Hypothalamus (tissue), 51 donors: ENCODE results near the gene KLF6.

ENCODE experiments used
- DNase-seq, 51 donors: peaks; one replicate each; lab custom pipeline; 2025; lab: John Stamatoyannopoulos, UW

KLF6 gene

GRCh38 chr10:3759397-3759796, 25.6 kb downstream of the KLF6 start:
- DNase-seq: no peak

GRCh38 chr10:3758491-3758970, 26.5 kb downstream of the KLF6 start:
- no peak for DNase-seq

DNA sequence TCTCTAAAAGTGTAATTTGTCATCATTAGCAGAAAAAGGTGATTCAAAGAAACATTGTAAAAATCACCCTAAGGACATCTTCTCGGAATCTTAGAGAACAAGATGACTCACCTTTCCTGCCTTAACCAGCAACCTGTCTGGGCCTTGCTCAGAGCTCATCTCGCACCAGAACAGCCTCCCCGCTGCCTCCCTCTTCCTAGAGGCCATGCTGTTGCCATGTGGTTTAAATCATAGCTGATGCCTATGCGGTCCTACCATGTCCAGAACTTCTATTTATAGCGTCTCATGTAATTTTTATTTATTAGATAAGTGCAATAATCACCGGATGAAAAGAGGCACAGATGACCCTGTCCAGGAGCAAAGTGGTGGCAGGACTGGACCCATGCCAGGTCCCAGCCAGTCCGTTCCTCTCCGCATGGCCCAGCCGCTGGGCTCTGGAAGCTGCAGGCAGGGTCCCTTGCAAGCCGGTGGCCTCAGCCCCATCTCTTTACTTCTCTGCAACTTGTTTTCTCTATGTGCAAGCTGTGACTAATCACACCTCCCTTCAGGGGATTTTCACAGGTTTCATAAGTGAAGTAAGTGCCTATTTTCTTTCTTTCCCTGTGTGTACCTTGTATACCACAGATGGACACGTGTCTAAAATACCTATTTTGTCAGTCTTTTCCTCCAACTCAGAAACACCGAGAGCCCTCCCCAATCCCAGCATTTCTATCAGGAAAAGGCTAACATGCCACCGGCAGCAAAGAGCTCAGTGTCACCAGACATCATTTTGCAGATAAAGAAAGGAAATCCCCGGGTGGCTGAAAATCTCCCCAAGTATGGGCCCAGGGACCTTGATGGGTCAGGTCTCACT, 27.1 kb downstream of the KLF6 start:
- DNase-seq: no peak

- DNase-seq: no peak
Observed at GRCh38 chr10:3757250-3757637, 27.8 kb downstream of the KLF6 start.

GRCh38 chr10:3756360-3756740, 28.7 kb downstream of the KLF6 start:
- DNase-seq: no peak

DNA sequence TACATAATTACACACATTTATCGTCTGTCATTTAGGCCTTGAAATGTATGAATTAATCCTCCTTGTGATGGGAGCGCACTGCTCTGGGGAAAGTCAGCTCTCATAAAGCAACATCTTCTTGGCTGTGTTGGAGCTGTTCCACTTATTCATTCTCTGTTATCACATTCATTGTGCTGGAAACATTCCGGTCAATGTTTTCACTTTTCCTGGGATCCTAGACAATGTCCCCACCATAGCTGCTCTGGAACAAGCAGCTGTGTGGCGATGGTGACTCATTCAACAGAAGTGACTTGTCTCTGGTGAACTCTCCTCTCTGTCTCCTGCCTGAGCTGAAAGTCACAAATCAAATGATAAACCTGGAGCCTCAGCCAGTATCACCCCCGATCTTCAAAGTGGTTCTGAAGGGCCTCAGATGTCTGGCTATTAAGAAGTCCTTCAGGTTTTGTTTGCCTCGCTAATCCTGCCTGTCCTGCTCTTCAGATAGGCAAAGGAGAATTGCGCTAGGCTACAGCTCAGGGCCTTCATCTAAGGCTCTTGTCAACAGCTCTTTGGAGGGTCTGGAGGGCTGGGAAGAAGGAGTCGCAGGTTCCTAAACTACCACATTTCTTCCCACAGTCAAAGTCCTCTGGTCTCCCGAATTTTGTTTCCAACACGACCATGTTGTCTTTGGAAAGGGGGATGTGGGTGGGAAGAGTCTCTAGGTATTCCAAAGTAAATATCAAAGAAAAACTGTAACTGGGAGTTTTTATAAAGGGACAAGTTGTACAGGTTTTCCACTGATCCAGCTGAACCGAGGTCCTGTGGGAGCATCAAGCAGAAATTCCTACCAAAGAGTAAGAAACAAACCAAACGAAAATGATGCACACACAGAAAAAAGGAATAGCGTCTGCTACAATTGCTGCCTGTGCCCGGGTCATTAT, 29.3 kb downstream of the KLF6 start:
- peak in 5 of 51 donors; percentile 14 to 51 (median 36) for DNase-seq

DNA sequence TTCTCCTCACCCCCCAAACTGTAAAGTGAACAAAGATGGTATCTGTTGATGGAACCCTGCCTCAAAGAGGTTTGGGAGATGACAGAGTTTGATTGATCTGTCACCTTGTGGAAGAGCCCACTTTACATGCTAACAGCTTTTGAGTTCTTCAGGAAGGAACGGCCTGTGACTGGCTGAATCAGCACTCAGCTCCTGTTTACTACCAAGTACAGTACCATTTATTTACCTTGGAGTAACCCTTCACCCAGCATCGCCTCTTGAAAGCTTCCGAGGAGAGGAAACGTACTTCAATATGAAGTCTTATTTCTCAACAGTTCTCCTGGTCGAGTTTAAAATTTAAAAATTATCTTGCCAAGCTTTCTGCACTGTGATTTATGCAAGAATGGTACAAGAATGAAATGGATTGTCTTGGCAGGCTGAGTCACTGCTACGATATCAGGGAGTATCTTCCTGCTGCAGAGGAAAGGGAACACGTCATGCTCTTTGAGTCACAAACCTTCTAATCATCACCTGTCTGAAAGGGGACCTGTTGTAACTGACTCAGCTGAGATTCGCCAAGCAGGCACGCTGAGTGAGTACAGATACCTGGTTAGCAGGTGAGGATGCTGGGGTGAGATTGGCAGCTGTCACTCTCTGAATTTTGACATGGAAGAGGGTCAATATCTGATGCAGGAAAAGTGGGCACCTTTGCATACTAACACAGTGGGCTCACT, 30.1 kb downstream of the KLF6 start:
- DNase-seq: peak in 2 of 51 donors; percentile 21 to 36

DNA sequence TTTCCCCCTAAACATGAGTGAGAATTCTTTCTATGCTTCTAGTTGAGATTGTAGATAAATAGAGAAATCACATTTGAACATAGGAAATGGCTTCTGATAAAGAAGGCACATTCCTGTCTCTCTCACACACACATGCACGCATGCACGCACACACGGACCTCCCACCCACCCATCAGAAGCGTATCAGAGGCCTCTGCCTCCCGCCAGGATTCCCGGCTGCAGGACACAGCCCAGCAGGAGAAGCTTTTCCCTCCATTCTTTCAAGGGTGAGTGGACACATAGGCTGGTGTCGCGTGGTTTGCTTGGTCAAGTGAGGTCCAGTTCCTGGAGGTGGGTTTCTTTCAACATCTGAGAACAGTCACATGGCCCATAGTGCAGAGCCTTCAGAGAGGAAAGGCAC, 34.2 kb downstream of the KLF6 start:
- DNase-seq: no peak

DNA sequence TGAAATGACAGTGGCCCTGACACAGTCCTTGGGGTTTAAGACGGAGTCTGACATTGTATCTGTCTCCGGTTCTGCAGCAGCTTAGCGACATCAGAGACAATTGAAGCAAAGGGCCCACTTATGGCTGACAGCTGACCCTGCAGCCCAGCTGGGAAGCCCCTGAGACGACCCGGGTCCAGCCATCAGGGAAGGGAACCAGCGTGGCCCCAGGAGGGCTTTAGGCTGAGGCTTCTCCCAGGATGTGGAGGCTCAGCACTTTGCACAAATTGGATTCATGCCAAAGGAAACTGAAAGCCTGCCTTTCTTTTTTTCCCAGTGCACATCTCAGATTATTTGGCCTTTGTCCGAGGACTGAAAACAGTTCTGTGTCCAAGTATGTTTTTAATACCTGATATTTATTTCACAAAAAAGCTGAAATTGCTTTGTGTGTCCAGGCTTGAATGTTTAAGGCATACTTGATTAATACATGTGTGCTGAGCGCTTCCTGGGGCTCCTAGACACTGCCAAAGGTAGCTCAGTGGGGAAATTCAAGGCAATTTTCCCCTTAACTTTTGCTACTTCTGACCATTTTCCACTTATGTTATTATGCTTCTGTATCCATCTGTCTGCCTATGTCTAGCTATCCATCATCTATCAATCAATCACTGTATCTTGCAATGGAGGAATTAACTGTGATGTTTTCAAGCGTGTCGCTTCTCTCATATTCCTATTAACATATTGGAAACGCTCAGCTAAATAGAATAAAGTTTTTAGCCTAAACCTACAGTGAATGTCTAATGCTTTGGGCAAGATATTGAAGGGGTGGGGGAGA, 34.8 kb downstream of the KLF6 start:
- peak in 4 of 51 donors; percentile 12 to 44 (median 18) for DNase-seq

GRCh38 chr10:3749600-3749999, 35.4 kb downstream of the KLF6 start:
- peak in 4 of 51 donors; percentile 6 to 44 (median 32) for DNase-seq

DNA sequence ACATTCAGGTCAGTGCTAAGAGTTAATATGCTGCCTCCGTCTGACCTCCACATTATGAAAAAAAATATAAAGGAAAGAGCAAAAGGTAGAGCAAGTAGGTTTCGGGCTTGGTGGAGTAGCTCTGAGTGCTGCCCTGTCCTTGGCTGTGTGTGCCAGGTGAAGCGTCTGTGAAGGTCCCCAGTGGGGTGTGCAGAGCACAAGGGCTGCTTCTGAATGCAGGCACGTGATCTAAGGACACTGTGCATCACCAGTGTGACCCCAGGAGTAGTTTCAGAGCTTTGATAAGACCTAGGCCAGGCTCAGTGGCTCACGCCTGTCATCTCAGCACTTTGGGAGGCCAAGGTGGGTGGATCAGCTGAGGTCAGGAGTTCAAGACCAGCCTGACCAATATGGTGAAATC, 36.0 kb downstream of the KLF6 start:
- no peak for DNase-seq

DNA sequence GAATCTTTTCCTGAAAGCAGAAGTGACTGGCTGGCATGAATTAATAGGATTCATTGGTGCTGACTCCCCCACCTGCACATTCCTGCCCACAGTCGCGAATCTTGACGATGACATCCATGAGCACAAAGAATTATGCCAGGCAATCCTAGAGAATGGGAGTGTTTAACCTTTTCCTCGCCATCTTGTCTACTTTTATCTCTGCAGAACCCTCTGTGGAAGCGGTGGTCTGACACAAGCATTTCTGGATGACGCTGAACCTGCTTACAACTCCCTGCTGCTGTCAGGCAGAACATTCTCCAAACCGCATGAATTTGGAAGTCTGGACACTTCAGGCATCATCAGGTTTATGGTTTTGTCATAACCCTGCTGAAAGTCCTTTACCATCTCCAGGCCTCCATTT, 36.5 kb downstream of the KLF6 start:
- no peak for DNase-seq

GRCh38 chr10:3747984-3748383, 37.0 kb downstream of the KLF6 start:
- no peak for DNase-seq

DNA sequence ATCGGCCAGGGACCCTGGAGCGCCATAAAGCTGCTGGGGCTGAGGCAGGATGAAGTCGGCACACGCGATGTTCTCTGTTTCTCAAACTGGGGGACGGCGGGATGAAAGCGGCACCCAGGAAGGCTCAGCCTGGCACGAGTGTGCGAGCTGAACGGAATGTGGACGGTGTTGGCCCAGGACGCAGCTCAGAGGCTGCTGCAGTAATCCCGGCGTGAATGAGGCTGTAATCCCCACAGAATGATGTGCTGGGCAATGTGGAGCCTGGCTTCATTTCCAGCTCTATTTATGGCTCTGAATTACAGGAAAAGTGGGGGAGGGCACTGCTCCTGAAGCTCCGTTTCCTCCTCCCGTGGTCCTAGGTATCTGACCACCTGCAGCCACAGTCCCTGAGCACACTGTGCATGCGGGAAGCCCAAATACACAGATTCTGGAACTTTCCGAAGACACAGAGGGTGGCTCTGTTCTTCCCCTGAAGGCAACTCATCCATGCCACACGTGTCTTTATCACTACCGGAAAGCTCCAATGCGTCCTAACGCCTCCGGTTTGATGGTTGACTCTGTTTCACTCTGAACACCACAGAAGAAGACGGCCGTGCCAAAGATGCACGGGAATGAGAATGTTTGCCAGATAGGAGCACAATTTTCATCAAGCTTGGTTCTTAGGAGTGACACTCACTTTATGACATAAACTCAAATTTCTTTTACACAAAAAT, 37.6 kb downstream of the KLF6 start:
- DNase-seq: no peak

- DNase-seq: no peak
Observed at GRCh38 chr10:3746634-3747033, 38.4 kb downstream of the KLF6 start.

DNA sequence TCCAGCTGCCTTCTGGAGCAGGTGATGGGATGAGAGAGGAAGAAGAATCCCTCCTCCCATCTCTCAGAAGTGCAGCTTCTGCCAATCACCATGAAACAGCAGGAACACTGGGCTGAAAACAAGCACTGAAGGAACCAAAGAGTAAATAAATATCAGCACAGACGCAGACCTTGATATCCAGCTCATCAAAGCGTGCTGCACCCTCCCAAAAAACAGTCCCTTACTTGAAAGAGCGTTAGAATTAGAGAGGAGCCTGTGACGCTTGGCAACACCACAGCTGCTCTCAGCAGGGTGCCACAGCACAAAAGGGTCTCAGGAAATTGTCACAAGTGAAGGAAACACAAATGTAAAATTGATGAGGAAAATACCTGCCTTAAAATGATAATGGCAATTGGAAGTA, 39.5 kb downstream of the KLF6 start:
- DNase-seq: no peak

GRCh38 chr10:3741688-3742461, 43.1 kb downstream of the KLF6 start:
- DNase-seq: no peak

GRCh38 chr10:3740157-3740871, 44.7 kb downstream of the KLF6 start:
- no peak for DNase-seq
